HG03280 (cell line): ENCODE results near the gene OR2V2.
"Not testable (repeated sequence)": the region's sequence is repeated elsewhere in the genome, so short reads cannot be mapped to it uniquely, and the experiment has no call there.

Experiments used
- ATAC-seq: cut with Tn5 transposase; IDR thresholded peaks from one replicate; pipeline ENCODE4 v1.9.1; 2021; ENCODE audit warnings: mild to moderate bottlenecking, moderate library complexity; ENCODE audit not compliant: unreplicated experiment

OR2V2 gene

DNA sequence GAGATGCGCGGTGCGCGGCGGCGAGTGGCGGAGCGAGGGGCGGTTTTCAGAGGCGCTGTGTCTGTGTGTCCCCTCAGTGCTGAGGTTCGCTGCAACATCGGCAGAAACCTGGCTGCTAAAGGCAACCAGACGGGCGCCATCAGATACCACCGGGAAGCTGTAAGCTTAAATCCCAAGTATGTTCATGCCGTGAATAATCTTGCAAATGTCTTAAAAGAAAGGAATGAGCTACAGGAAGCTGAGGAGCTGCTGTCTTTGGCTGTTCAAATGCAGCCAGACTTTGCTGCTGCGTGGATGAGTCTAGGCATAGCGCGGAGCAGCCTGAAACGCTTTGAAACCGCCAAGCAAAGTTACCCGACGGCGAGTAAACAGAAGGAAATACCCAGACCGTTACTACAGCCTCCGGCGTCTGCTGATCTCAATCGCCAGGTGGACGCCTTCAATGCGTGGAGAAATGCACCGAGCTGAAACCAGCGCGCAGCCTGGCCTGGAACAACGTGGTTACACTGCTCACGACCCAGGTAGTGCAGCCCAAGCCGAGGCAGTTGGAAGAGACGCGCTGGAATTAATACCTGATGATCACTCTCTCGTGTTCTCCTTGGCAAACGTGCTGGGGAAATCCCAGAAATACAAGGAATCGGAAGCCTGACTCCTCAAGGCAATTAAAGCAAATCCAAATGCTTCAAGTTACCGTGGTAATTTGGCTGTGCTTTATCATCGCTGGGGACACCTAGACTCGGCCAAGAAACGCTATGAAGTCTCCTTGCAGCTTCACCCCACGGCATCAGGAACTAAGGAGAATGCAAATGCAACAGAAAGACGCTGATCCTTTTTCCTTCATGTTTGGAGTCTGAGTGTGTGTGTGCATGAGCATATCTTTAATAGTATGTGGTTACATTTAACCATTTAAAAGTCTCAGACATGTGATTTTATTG lies 32.3 kb upstream of the OR2V2 start:
- ATAC-seq = no peak

GRCh38 chr5:181118369-181118768 lies 29.0 kb upstream of the OR2V2 start:
- no peak for ATAC-seq

- ATAC-seq = no peak
Observed at GRCh38 chr5:181119105-181119504, 28.3 kb upstream of the OR2V2 start.

GRCh38 chr5:181120306-181120705 lies 27.1 kb upstream of the OR2V2 start:
- no peak for ATAC-seq

GRCh38 chr5:181120761-181121160 lies 26.6 kb upstream of the OR2V2 start:
- no peak for ATAC-seq

GRCh38 chr5:181121675-181122561 lies 25.5 kb upstream of the OR2V2 start:
- no peak for ATAC-seq

GRCh38 chr5:181124526-181124925 lies 22.9 kb upstream of the OR2V2 start:
- ATAC-seq = no peak

- no peak for ATAC-seq
Observed at GRCh38 chr5:181126841-181127240, 20.5 kb upstream of the OR2V2 start.

DNA sequence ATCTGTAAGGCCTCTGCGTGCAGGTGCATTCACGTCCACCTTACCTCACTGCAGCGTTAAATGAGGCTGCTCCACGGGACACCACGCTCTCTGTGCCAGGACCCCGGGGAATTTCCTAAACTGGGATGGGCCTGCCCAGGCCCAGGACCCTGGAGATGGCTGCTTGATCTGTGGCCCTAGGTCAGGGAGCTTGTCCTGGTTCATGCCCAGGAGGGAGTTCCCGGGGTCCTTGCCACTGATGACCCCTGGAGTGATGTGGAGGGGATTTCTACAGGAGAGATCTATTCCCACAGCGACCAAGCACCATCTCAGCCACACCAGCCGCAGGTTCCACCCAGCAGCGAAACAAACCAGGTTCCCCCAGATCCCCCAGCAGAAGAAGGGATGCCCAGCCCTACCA lies 19.9 kb upstream of the OR2V2 start:
- no peak for ATAC-seq

DNA sequence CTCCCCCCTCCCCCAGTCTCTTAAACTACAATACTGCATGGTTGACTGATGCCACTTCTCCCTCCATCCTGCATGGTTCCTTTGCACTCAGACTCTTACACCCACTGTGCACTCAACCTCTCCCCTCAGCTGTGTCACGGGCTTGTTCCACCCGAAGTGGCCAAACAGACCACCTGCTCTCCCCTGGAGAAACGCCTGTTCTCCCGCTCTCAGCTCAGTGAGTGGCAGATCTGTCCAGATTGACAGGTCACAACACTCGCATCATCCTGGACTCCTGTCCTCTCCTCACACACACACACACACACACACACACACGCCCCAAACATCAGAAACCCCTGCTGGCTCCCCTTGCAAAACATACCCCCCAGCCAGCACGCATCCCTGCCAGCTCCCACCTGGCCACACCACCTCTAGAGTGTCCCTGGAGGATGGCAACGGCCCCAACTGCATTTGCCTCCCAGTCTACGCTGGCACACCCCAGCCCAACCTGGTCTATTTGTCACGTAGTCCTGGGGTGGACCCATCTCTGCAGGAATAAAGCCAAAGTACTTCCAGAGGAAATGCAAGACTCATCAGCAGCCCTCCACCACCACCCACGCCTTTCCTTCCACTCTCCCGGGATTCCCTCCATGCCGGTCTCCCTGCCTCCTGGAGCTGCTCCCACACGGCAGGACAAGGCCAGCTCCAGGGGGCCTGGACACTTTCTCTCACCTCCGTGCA lies 19.3 kb upstream of the OR2V2 start:
- no peak for ATAC-seq

DNA sequence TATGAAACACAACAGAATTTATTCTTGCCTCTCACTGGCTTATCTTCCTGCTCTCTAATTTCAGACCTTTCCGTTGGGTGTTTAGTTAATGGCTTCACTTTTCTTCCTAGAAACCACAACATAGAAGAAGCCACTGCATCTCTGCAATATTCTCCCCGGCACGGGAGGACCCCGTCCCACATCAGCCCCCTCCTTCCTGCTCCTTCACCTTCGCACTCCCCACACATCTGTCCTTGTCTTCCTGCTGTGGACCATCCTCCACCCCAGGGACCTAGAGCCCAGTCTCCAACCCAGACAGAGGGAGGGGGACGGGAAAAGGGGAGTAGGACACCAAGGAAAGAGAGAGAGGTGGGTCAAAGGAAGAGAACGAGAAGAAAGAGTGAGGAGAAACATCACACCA lies 17.8 kb upstream of the OR2V2 start:
- ATAC-seq = no peak

DNA sequence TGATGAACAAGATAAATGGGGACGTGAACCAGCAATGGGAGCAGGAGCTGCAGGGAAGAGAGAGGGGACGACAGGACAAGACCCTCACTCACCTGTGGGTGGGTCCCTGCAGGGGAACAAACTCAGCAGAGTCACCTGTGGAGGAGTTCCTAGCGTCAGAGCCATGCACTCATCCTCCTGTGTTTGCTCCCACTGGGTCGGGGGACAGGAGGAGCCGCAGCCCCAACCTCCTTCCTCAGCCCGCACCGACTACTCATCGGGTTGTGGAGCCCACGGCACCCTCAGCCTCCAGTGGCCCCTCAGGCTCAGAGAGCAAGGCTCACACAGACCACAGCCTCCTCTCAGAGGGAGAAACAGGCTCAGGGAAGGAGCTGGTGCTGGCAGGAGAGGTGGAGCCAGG lies 17.3 kb upstream of the OR2V2 start:
- ATAC-seq = not testable (repeated sequence)

DNA sequence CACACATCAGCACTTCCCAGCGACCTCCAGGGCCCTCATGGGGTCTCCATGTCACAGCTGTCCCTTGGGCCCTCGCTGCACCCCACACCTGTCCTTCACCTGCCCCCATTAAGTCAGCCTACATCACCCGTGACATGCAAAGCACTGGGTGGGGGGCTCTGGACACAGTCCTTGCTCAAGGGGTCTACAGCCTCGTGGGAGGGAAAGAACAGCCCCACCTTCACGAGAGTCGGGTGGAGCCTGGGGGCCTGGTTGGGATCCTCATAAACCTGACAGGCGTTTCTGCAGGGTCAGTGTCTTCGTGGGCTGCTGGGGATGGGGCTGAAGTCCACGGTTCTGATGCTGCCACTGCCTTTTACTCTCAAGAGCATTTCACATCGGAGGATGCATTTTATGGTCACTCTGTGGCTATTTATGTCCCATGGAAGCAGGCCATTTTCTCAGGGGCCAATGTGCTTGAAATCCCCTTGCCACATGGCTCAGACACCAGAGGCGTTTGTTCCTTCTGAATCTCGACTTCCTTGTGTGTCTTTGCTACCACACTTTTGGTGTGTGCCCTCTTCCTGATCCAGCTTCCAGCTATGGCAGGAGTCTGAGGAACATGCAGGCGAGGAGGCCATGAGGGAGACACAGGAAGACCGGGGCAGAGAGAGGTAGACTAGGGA lies 16.4 kb upstream of the OR2V2 start, which contains the start of gene OR2V1:
Gene OR2V1 (minus strand): TSS at position 338 of the 665 bp plus-strand sequence. CDS start 5,865 bp downstream, outside the sequence.
- ATAC-seq = no peak

GRCh38 chr5:181131514-181131913 lies 15.9 kb upstream of the OR2V2 start:
- no peak for ATAC-seq

- no peak for ATAC-seq
Observed at GRCh38 chr5:181133083-181133482, 14.3 kb upstream of the OR2V2 start.

- ATAC-seq = peak; percentile 36
Observed at GRCh38 chr5:181133610-181134231, 13.7 kb upstream of the OR2V2 start.

DNA sequence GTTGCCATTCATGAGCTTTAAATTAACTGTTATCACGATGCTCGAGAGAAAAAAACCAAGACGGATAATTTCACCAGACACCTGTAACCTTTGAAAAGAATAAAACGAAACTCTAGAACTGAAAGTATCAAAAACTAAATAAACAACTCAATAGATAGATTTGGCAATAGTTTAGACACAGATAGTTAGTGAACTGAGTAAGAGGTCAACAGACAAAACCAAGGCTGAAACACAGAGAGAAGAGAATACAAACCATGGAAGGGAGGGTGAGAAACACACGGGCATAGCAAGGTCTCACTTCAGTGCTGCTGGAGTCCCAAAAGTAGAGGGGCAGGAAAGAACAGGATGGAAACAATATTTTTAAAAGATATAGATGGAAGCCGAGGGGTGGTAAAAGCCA lies 13.1 kb upstream of the OR2V2 start:
- peak; percentile 59 for ATAC-seq

- no peak for ATAC-seq
Observed at GRCh38 chr5:181136361-181136955, 10.9 kb upstream of the OR2V2 start.

- ATAC-seq = no peak
Observed at GRCh38 chr5:181138258-181138657, 9.1 kb upstream of the OR2V2 start.

DNA sequence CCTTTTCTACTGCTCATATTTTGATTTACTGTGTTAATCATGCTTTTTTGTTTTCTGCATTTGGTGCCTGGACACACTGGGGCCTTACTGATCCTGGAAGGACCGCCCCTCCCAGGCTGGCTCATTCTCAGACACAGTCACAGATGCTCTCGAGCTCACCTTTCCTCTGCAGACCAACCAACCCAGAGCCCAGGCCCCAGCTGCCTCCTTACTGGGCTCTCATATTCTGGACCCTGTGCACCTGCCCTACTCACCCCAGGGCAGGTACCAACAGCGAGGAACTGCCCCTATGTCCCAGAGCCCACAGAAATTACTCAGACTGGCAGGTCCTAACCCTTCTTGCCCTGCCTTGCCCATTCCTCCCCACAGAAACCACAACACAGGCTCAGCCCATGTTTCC lies 6.6 kb upstream of the OR2V2 start:
- ATAC-seq = no peak
